Activated naive CD4-positive, alpha-beta T cell (primary cell): ENCODE data around the gene RMC1.
"Not testable (repeated sequence)": the region's sequence is repeated elsewhere in the genome, so short reads cannot be mapped to it uniquely, and the experiment has no call there.

ENCODE experiments used
- DNase-seq, 4 experiments: peaks; one replicate each; lab custom pipeline; 2025; lab: John Stamatoyannopoulos, UW

Gene RMC1

GRCh38 chr18:23563377-23564043 is 60.2 kb downstream of the RMC1 start:
- no peak for DNase-seq

GRCh38 chr18:23565916-23566547 is 62.7 kb downstream of the RMC1 start:
- DNase-seq = no peak

- DNase-seq = no peak
Observed at GRCh38 chr18:23567671-23568070, 64.4 kb downstream of the RMC1 start.

GRCh38 chr18:23568281-23569138 is 65.2 kb downstream of the RMC1 start:
- DNase-seq = no peak

GRCh38 chr18:23569299-23570063 is 66.2 kb downstream of the RMC1 start:
- DNase-seq = no peak

GRCh38 chr18:23570912-23571504 is 67.7 kb downstream of the RMC1 start:
- DNase-seq = no peak

- DNase-seq = no peak
Observed at GRCh38 chr18:23572012-23572411, 68.7 kb downstream of the RMC1 start.

GRCh38 chr18:23572570-23572969 is 69.3 kb downstream of the RMC1 start:
- no peak for DNase-seq

- no peak for DNase-seq
Observed at GRCh38 chr18:23573020-23573419, 69.7 kb downstream of the RMC1 start.

- DNase-seq = no peak
Observed at GRCh38 chr18:23573626-23574431, 70.5 kb downstream of the RMC1 start.

GRCh38 chr18:23574611-23575308 is 71.4 kb downstream of the RMC1 start:
- no peak for DNase-seq

- DNase-seq = no peak
Observed at GRCh38 chr18:23575309-23575651, 72.0 kb downstream of the RMC1 start.

- DNase-seq = not testable (repeated sequence)
Observed at GRCh38 chr18:23577521-23577920, 74.2 kb downstream of the RMC1 start.

GRCh38 chr18:23578067-23578701 is 74.9 kb downstream of the RMC1 start:
- no peak for DNase-seq

GRCh38 chr18:23578891-23579653 is 75.8 kb downstream of the RMC1 start:
- DNase-seq = no peak

GRCh38 chr18:23580677-23581367 is 77.5 kb downstream of the RMC1 start:
- DNase-seq = no peak
